DOHH2 (cell line): Measurements from ENCODE around the gene AUTS2.

Experiments used
- CTCF ChIP-seq: fragments of 200-600 bp; sonication (generic); IDR thresholded peaks from one replicate; pipeline ENCODE4 v1.5.1; 2014; ENCODE audit warnings: antibody characterized with exemption, mild to moderate bottlenecking, low read depth, low read length; ENCODE audit not compliant: poor library complexity, severe bottlenecking
- EZH2phosphoT487 ChIP-seq: fragments of 200-600 bp; sonication (generic); IDR thresholded peaks from 2 replicates; pipeline ENCODE4 v1.6.1; 2017; ENCODE audit warnings: borderline replicate concordance, mild to moderate bottlenecking, antibody characterized with exemption, low read length, moderate library complexity, mixed read lengths

DNA sequence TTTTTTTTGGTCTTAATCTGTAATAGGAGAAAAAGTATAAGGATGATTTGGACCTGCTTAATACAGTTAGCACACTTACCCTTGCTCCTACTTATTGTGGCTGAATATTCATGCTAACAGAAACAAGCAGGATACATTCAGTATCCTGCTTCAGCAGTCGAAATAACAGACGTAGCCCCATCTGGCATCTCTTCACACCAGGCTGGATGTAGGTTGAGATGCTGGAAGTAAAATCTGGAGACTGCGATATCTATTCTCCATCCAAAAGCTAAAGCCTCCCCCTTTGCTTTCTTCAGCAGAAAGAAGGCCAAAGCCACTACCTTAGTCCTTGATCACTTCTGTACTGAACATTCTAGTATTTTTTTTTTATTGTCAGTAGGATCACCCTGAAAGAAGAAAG lies 537.4 kb downstream of the AUTS2 start:
- TF ChIP-seq CTCF = no peak
- no peak for TF ChIP-seq EZH2phosphoT487
